Measurements from ENCODE around the gene SLC26A2. TPM values are rescaled to one million over a fixed set of nuclear protein-coding genes. Genes with fewer than 3 reads are reported as not detected.

Gene SLC26A2
- total RNA-seq, 1 experiment from 2014 or later: 5.4 TPM

DNA sequence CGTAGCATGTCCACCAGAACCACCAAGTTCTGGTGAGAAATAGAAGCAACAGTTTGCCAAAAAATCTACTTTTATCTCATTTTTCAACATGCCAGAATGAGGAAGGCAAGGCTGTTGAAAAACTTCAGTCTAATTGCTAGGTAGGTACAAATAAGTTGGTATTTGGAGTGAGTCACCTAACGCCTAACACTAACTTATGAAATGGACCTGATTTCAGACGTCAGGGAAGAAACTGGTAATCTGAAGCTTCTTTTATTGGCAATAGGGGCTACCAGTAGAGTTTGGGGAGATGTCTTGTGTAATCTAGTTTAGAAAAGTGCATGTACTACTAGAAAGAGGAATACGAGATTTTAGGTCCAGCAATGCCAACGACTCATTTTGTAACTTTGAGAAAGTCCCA, 11.6 kb upstream of the SLC26A2 start:
- Histone ChIP-seq H3K27me3 (ENCODE audit: low read length) (no peaks in the 10 kb centered on the region), H4K20me1 (ENCODE audit: insufficient read depth, low read depth, low read length) (no peaks in the 10 kb centered on the region), H3K4me2 (ENCODE audit: low read depth, low read length, poor library complexity, severe bottlenecking) (no peak overlapping the region), H3K9me3 (ENCODE audit: low read length) (no peaks in the 10 kb centered on the region), H2AFZ (ENCODE audit: low read length) (no peak overlapping the region), H3K27ac (ENCODE audit: low read length) (no peak overlapping the region), H3K4me3 (ENCODE audit: low read length) (no peak overlapping the region), H3K79me2 (ENCODE audit: low read length) (no peaks in the 10 kb centered on the region), H3K36me3 (ENCODE audit: insufficient read depth, low read length) (no peaks in the 10 kb centered on the region), H3K4me1 (ENCODE audit: low read length) (no peaks in the 10 kb centered on the region), H3K9ac (ENCODE audit: low read length) (no peak overlapping the region), H3K9me2 (replicated peaks; ENCODE audit: insufficient read depth, low read length) (no peaks in the 10 kb centered on the region)
- DNase-seq: no peak

DNA sequence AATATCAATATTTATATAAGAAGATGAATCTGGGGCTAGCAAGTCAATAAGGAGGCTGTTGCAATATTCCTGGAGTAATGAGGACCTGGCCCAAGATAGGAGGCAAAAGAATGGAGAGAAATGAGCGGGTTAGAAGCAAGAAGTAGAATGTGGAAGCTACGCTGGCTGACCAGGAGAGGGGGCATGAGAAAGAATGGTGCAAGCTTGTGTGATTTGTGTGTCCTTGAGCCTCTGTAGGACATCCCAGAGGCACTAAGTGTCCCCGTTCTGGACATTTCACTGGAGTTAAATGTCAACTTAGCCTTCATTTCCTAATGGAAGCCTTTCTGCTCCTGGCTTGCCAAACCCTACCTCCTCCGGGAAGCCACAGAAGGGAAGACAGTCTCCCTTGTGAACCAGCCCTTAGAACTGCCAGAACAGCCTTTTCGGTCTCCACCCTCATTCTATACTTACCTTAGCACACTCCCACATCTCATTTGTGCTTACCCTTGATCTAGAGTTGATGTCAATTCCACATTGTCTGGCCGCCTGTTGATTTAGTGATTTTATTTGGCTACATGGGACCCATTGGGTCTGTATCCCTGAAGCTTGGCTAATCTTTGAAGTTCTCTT, 9.3 kb upstream of the SLC26A2 start:
- no peak overlapping the region for H3K9ac ChIP-seq (ENCODE audit: low read length)
- H3K9me2 ChIP-seq (replicated peaks; ENCODE audit: insufficient read depth, low read length): no peaks in the 10 kb centered on the region
- H3K4me2 ChIP-seq (ENCODE audit: low read depth, low read length, poor library complexity, severe bottlenecking): no peak overlapping the region
- no peaks in the 10 kb centered on the region for H3K4me1 ChIP-seq (ENCODE audit: low read length)
- H3K27me3 ChIP-seq (ENCODE audit: low read length): no peaks in the 10 kb centered on the region
- no peak overlapping the region for H3K4me3 ChIP-seq (ENCODE audit: low read length)
- no peaks in the 10 kb centered on the region for H4K20me1 ChIP-seq (ENCODE audit: insufficient read depth, low read depth, low read length)
- no peak for DNase-seq
- H3K79me2 ChIP-seq (ENCODE audit: low read length): no peaks in the 10 kb centered on the region
- H3K36me3 ChIP-seq (ENCODE audit: insufficient read depth, low read length): no peaks in the 10 kb centered on the region
- no peaks in the 10 kb centered on the region for H3K9me3 ChIP-seq (ENCODE audit: low read length)
- H2AFZ ChIP-seq (ENCODE audit: low read length): no peak overlapping the region
- H3K27ac ChIP-seq (ENCODE audit: low read length): no peak overlapping the region

DNA sequence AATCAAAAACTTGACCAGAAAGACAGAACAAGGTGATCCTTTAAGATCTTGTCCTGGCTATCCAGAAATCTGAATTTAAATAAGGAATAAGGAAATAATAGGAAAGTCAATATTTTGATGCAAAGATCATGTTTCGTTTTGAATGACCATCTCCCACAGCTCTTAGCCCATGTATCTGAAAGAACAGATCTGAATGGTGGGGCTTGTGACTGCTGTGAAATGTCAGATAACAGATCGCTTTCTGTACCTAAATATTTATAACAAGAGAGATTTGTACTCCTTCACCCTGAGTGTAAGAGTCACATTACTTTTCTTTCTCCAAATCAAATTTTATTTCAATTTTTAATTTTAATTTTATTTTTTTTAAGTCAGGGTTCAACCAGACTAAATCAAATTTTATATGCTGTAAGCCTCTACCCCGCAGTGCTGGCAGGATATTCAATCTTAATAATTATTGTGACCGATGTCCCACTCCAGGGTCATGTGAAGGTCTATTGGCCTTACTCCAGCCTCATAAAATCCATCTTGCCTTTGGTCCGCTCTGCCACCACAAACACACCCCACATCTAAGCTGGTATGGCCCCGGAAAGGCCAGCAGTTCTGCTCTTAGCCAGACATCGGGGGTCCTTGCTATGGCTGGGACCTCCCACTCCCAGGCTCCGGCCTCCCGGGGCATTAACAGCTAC, 7.0 kb upstream of the SLC26A2 start:
- Histone ChIP-seq H3K9ac (ENCODE audit: low read length) (no peak overlapping the region), H3K9me3 (ENCODE audit: low read length) (no peaks in the 10 kb centered on the region)

DNA sequence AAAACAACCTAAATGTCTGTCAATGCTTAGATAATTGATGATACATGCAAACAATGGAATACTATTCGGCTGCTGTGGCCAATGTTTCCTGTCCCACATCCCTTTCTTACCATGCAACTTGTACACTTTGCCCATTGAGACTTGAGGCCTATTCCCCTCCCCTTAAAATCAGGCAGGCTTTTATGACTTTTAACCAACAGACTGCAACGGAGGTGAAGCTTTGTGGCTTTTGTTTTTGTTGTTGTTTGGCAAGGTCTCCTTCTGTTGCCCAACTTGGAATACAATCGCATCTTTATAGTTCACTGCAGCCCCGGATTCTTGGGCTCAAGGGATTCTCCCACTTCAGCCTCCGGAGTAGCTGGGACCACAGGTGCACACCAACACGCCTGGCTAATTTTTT, 5.8 kb upstream of the SLC26A2 start:
- H3K4me3 ChIP-seq (ENCODE audit: low read length): no peak overlapping the region
- no peaks in the 10 kb centered on the region for H3K79me2 ChIP-seq (ENCODE audit: low read length)
- no peaks in the 10 kb centered on the region for H3K27me3 ChIP-seq (ENCODE audit: low read length)
- H2AFZ ChIP-seq (ENCODE audit: low read length): no peak overlapping the region
- H3K9ac ChIP-seq (ENCODE audit: low read length): no peak overlapping the region
- no peak for DNase-seq
- H3K9me3 ChIP-seq (ENCODE audit: low read length): no peaks in the 10 kb centered on the region
- no peaks in the 10 kb centered on the region for H3K36me3 ChIP-seq (ENCODE audit: insufficient read depth, low read length)
- no peaks in the 10 kb centered on the region for H3K9me2 ChIP-seq (replicated peaks; ENCODE audit: insufficient read depth, low read length)
- H3K4me2 ChIP-seq (ENCODE audit: low read depth, low read length, poor library complexity, severe bottlenecking): no peak overlapping the region
- no peak overlapping the region for H3K27ac ChIP-seq (ENCODE audit: low read length)
- H3K4me1 ChIP-seq (ENCODE audit: low read length): peaks cover 4% of the 10 kb centered on the region
- no peaks in the 10 kb centered on the region for H4K20me1 ChIP-seq (ENCODE audit: insufficient read depth, low read depth, low read length)

More for the DNA sequence above, 7.0 kb upstream of the SLC26A2 start:
- Histone ChIP-seq H3K27ac (ENCODE audit: low read length) (no peak overlapping the region), H2AFZ (ENCODE audit: low read length) (no peak overlapping the region), H4K20me1 (ENCODE audit: insufficient read depth, low read depth, low read length) (no peaks in the 10 kb centered on the region), H3K4me1 (ENCODE audit: low read length) (no peaks in the 10 kb centered on the region), H3K79me2 (ENCODE audit: low read length) (no peaks in the 10 kb centered on the region), H3K4me3 (ENCODE audit: low read length) (no peak overlapping the region), H3K27me3 (ENCODE audit: low read length) (no peaks in the 10 kb centered on the region), H3K9me2 (replicated peaks; ENCODE audit: insufficient read depth, low read length) (no peaks in the 10 kb centered on the region), H3K36me3 (ENCODE audit: insufficient read depth, low read length) (no peaks in the 10 kb centered on the region), H3K4me2 (ENCODE audit: low read depth, low read length, poor library complexity, severe bottlenecking) (no peak overlapping the region)
- no peak for DNase-seq

GRCh38 chr5:149956685-149957084, 3.9 kb upstream of the SLC26A2 start:
- no peak for DNase-seq
- H2AFZ ChIP-seq (ENCODE audit: low read length): no peak overlapping the region
- H3K9me2 ChIP-seq (replicated peaks; ENCODE audit: insufficient read depth, low read length): no peaks in the 10 kb centered on the region
- peaks cover 20% of the 10 kb centered on the region for H3K4me1 ChIP-seq (ENCODE audit: low read length)
- H3K4me2 ChIP-seq (ENCODE audit: low read depth, low read length, poor library complexity, severe bottlenecking): no peak overlapping the region
- H3K9me3 ChIP-seq (ENCODE audit: low read length): no peaks in the 10 kb centered on the region
- no peak overlapping the region for H3K27ac ChIP-seq (ENCODE audit: low read length)
- no peak overlapping the region for H3K9ac ChIP-seq (ENCODE audit: low read length)
- no peak overlapping the region for H3K4me3 ChIP-seq (ENCODE audit: low read length)
- H4K20me1 ChIP-seq (ENCODE audit: insufficient read depth, low read depth, low read length): no peaks in the 10 kb centered on the region
- H3K79me2 ChIP-seq (ENCODE audit: low read length): no peaks in the 10 kb centered on the region
- H3K27me3 ChIP-seq (ENCODE audit: low read length): no peaks in the 10 kb centered on the region
- H3K36me3 ChIP-seq (ENCODE audit: insufficient read depth, low read length): no peaks in the 10 kb centered on the region

DNA sequence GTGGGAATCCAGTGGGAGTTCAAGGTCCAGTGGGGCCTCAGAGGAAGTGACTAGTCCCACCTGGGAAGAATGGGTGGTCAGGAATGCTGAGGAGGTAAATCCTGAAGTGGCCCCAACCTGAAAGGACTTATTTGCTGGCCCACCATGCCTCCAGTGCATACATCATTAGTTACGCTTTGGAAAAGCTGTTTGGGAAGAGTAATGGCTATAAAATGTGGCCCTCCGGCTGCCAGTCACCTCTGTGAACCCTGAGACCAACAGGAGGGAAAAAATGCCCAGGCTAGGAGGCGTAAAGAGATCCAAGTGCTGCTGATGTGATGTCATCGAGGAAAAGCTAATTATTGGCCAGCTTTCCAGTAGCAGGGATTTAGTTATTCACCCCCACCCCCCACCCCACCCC, 2.7 kb upstream of the SLC26A2 start:
- no peaks in the 10 kb centered on the region for H3K9me3 ChIP-seq (ENCODE audit: low read length)
- no peak overlapping the region for H3K27ac ChIP-seq (ENCODE audit: low read length)
- no peaks in the 10 kb centered on the region for H3K36me3 ChIP-seq (ENCODE audit: insufficient read depth, low read length)
- no peaks in the 10 kb centered on the region for H4K20me1 ChIP-seq (ENCODE audit: insufficient read depth, low read depth, low read length)
- no peak overlapping the region for H3K4me2 ChIP-seq (ENCODE audit: low read depth, low read length, poor library complexity, severe bottlenecking)
- H3K9me2 ChIP-seq (replicated peaks; ENCODE audit: insufficient read depth, low read length): no peaks in the 10 kb centered on the region
- H3K79me2 ChIP-seq (ENCODE audit: low read length): no peaks in the 10 kb centered on the region
- no peak for DNase-seq
- H3K4me1 ChIP-seq (ENCODE audit: low read length): peaks cover 20% of the 10 kb centered on the region
- H3K9ac ChIP-seq (ENCODE audit: low read length): no peak overlapping the region
- H3K4me3 ChIP-seq (ENCODE audit: low read length): no peak overlapping the region
- H3K27me3 ChIP-seq (ENCODE audit: low read length): no peaks in the 10 kb centered on the region
- H2AFZ ChIP-seq (ENCODE audit: low read length): no peak overlapping the region

DNA sequence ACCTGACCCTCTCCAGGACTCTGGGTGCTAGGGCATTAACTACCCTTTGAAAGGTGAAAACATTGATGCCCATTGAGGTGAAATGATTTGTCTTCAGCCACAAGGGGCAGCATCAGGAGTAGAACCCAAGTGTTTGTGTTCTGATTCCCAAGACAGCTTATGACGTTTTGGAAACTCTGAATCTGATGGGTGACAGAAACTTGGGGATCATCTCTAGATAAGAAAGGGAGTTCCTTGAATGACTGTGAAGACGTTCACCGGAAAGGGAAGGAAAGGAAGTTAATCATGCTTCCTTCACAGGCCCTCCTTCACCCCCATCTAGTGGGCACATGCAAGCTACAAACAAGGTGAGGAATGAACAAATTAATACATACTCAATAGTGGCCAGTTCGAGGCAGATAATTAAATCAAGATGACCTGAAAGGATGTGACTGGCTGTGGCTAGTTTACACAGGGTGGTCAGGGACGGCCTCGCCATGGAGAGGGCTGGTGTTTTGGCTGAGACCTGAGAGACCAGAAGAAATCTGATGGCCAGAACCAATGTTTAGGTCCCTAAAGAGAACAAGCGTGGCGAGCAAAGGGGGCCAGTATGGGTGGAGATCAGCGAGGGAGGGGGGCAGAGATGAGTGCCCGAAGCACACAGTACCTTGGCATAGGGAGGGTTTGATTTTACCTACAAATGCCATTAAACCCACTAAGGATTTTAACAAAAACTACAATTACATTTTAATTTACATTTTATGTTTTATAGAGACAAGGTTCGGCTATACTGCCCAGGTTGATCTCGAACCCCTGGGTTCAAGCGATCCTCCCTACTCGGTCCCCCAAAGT, 937 bp upstream of the SLC26A2 start:
- Histone ChIP-seq H3K79me2 (ENCODE audit: low read length) (no peaks in the 10 kb centered on the region), H4K20me1 (ENCODE audit: insufficient read depth, low read depth, low read length) (no peaks in the 10 kb centered on the region), H3K4me3 (ENCODE audit: low read length) (peak overlapping the region; percentile 87), H2AFZ (ENCODE audit: low read length) (peak overlapping the region; percentile 80), H3K36me3 (ENCODE audit: insufficient read depth, low read length) (no peaks in the 10 kb centered on the region), H3K9ac (ENCODE audit: low read length) (peak overlapping the region; percentile 74), H3K27me3 (ENCODE audit: low read length) (no peaks in the 10 kb centered on the region), H3K4me2 (ENCODE audit: low read depth, low read length, poor library complexity, severe bottlenecking) (peak overlapping the region; percentile 76), H3K9me3 (ENCODE audit: low read length) (no peaks in the 10 kb centered on the region), H3K27ac (ENCODE audit: low read length) (no peak overlapping the region), H3K4me1 (ENCODE audit: low read length) (peaks cover 20% of the 10 kb centered on the region), H3K9me2 (replicated peaks; ENCODE audit: insufficient read depth, low read length) (no peaks in the 10 kb centered on the region)
- DNase-seq: peak; percentile 68

DNA sequence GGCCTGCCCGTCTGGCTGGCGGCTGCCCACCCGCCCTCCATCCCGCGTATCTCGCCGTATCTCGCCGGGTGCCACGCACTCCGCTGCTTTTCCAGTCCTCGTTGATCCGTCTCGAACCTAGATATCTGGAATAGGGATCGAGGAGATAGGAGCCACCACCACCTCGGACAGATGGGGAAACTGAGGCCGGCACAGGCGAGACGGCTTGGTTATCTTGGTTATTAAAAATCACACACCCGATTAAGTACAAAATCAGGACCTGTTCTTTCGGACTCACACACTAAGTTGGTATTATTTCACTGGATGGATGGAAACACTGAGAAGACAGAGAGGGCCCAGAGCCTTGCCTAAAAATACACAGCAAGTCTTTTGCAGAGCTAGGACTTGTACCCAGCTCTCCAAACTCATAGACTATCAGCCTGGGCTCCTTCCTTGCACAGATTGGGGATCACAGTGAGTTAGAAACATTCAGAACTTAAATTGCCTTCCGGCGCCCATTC, 678 bp downstream of the SLC26A2 start:
- Histone ChIP-seq H3K9ac (ENCODE audit: low read length) (peak overlapping the region; percentile 74), H3K79me2 (ENCODE audit: low read length) (no peaks in the 10 kb centered on the region), H3K4me2 (ENCODE audit: low read depth, low read length, poor library complexity, severe bottlenecking) (peak overlapping the region; percentile 76), H3K9me3 (ENCODE audit: low read length) (no peaks in the 10 kb centered on the region), H4K20me1 (ENCODE audit: insufficient read depth, low read depth, low read length) (no peaks in the 10 kb centered on the region), H3K9me2 (replicated peaks; ENCODE audit: insufficient read depth, low read length) (no peaks in the 10 kb centered on the region), H2AFZ (ENCODE audit: low read length) (peak overlapping the region; percentile 94; the same call in 1 of the 2 replicates), H3K36me3 (ENCODE audit: insufficient read depth, low read length) (no peaks in the 10 kb centered on the region), H3K4me1 (ENCODE audit: low read length) (peaks cover 20% of the 10 kb centered on the region), H3K27me3 (ENCODE audit: low read length) (no peaks in the 10 kb centered on the region), H3K27ac (ENCODE audit: low read length) (no peak overlapping the region), H3K4me3 (ENCODE audit: low read length) (peak overlapping the region; percentile 87)
- no peak for DNase-seq

Data from Karpas-422 (cell line).